T-cell (primary cell): ENCODE results near the gene FLNB. TPM values are rescaled to one million over a fixed set of nuclear protein-coding genes. Genes with fewer than 3 reads are reported as not detected.

ENCODE experiments used
- ATAC-seq, 4 experiments: fragments of 200-7000 bp in 3 of 4; fragments of 150-1000 bp in 1 of 4; cut with Tn5 transposase; replicated peaks in 1 of 4; 1 replicate in 3 of 4; 2 replicates in 1 of 4; pipeline ENCODE4 v1.10.0; 2021; ENCODE audit warnings: moderate library complexity in 3 of 4, mild to moderate bottlenecking in 2 of 4, moderate number of reproducible peaks in 1 of 4
- CTCF ChIA-PET, 2 donors: fragments of 300-600 bp; sonication (Branson Sonifier 250); formaldehyde crosslinking; loops; one replicate each; lab custom pipeline; 2022; ENCODE audit warnings: antibody characterized with exemption in 2 of 2; lab: Charles Lee
- POLR2A ChIA-PET, 2 donors: fragments of 300-600 bp; sonication (Branson Sonifier 250); formaldehyde crosslinking; loops; one replicate each; lab custom pipeline; 2022; ENCODE audit warnings: antibody characterized with exemption in 2 of 2; lab: Charles Lee
- DNase-seq, 35 experiments: peaks; one replicate each; pipeline versions ENCODE4 v3.0.0 to v3.0.0-alpha.2; 2013 to 2023
- H3K27ac ChIP-seq: one replicate; pipeline ENCODE4 v1.5.1; 2013; ENCODE audit warnings: low read length
- H3K27me3 ChIP-seq, 2 experiments: replicated peaks in 1 of 2; 1 replicate in 1 of 2; 2 replicates in 1 of 2; pipeline versions ENCODE4 v1.6.1 to v1.7.0; 2013; ENCODE audit warnings: low read length in 1 of 2, mixed read lengths in 1 of 2; ENCODE audit not compliant: control insufficient read depth in 2 of 2, insufficient read depth in 2 of 2; ENCODE audit errors: extremely low read depth in 1 of 2
- H3K36me3 ChIP-seq, 2 donors: 1 replicate in 1 of 2; 2 replicates in 1 of 2; pipeline versions ENCODE4 v1.6.1 to v1.7.0; 2013; ENCODE audit warnings: low read length in 1 of 2; ENCODE audit not compliant: control insufficient read depth in 2 of 2, insufficient read depth in 1 of 2; ENCODE audit errors: extremely low read depth in 1 of 2
- H3K4me1 ChIP-seq, 2 experiments: 1 replicate in 1 of 2; 2 replicates in 1 of 2; pipeline versions ENCODE4 v1.6.1 to v1.7.0; 2013; ENCODE audit warnings: low read length in 2 of 2, mixed read lengths in 1 of 2; ENCODE audit not compliant: insufficient read depth in 2 of 2, control insufficient read depth in 1 of 2; ENCODE audit errors: extremely low read depth in 1 of 2
- H3K4me3 ChIP-seq, 2 donors: 1 replicate in 1 of 2; 2 replicates in 1 of 2; pipeline versions ENCODE4 v1.5.1 to v1.7.0; 2013; ENCODE audit warnings: mild to moderate bottlenecking in 2 of 2, low read length in 1 of 2, moderate library complexity in 1 of 2; ENCODE audit not compliant: control insufficient read depth in 1 of 2; ENCODE audit errors: extremely low read depth in 1 of 2
- H3K9me3 ChIP-seq: 2 replicates; pipeline ENCODE4 v1.7.0; 2013
- H3K27ac Mint-ChIP-seq, 2 donors: one replicate each; pipeline ENCODE4 v1.8.0; 2020 to 2021; ENCODE audit warnings: mild to moderate bottlenecking in 2 of 2, mixed read lengths in 2 of 2
- H3K27me3 Mint-ChIP-seq, 2 donors: one replicate each; pipeline ENCODE4 v1.8.0; 2021 to 2022; ENCODE audit warnings: mixed read lengths in 2 of 2
- H3K36me3 Mint-ChIP-seq: one replicate; pipeline ENCODE4 v1.8.0; 2021; ENCODE audit warnings: mixed read lengths
- H3K4me1 Mint-ChIP-seq, 3 donors: one replicate each; pipeline ENCODE4 v1.8.0; 2020 to 2022; ENCODE audit warnings: mixed read lengths in 3 of 3, mild to moderate bottlenecking in 1 of 3
- H3K4me3 Mint-ChIP-seq, 3 donors: one replicate each; pipeline ENCODE4 v1.8.0; 2020 to 2022; ENCODE audit warnings: mild to moderate bottlenecking in 3 of 3, mixed read lengths in 3 of 3, moderate library complexity in 3 of 3
- H3K9me3 Mint-ChIP-seq, 3 donors: one replicate each; pipeline ENCODE4 v1.8.0; 2020 to 2022; ENCODE audit warnings: mixed read lengths in 3 of 3
- WGBS: methylation state at CpG from one replicate; pipeline ENCODE4 v1.1.5; 2013; ENCODE audit warnings: missing lambda C conversion rate; ENCODE audit not compliant: insufficient coverage; 5-methylcytosine and 5-hydroxymethylcytosine counted together
- total RNA-seq, 35 experiments: library from RNA in 6 of 35; stranded (reverse) in 6 of 35; fragments of 120-200 nt in 1 of 35; gene quantifications; one replicate each; pipeline versions ENCODE4 v1.2.1 to v1.2.4 and lab custom pipeline; 2013 to 2026

The FLNB gene
- total RNA-seq, 5 donors from 2014 or later (not counting 1 experiment from before 2014, with no cell fraction given): 37.0 to 79.7 (median 39.4) TPM

DNA sequence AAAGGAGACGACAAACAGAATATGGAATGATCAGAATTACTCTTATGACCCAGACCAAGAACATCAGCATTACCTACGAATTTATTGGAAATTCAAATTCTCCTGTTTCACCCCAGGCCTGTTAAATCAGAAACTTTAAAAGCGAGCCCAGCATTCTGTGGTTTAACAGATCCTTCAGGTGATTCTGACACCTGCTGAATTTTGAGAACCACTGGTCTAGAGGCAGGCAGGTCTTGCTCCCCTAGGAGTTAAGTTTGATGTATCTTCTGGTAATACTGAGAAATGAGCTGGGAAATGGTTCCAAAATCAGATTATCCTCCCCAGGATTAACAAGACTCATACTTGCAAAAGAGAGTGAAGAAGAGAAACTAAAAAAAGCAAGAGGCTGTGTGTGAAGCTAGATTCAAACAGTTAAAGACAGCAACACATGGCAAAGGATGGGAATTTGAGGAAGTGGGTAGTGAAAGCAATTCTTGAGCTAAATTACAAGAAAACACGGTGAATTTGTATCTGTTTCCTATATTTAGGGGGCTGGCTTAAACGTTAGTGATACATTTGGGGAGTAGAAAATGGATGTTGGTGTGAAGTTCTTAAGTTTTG is 66.0 kb downstream of the FLNB start:
- H3K9me3 ChIP-seq: no peaks in the 10 kb centered on the region
- no peak overlapping the region for H3K4me3 ChIP-seq
- H3K27ac ChIP-seq: no peak overlapping the region
- no peaks in the 10 kb centered on the region for H3K27me3 Mint-ChIP-seq
- H3K27me3 ChIP-seq: no peaks in the 10 kb centered on the region
- peaks cover 26% of the 10 kb centered on the region for H3K36me3 Mint-ChIP-seq
- H3K4me1 Mint-ChIP-seq: peaks cover 27 to 39% (median 37%) of the 10 kb centered on the region in 3 donors
- ATAC-seq (peak in 1 of 4 experiments; percentile 42), DNase-seq (no peak)
- peaks cover 16 to 21% of the 10 kb centered on the region in 2 experiments for H3K4me1 ChIP-seq
- peak overlapping the region in 1 of 3 donors; percentile 60 for H3K4me3 Mint-ChIP-seq
- WGBS: 21% methylated on average over 2 of the region's 5 CpGs
- peaks cover 4 to 9% of the 10 kb centered on the region in 2 donors for H3K36me3 ChIP-seq
- CTCF ChIA-PET: no interaction called here
- H3K9me3 Mint-ChIP-seq: no peaks in the 10 kb centered on the region
- peak overlapping the region in 1 of 2 donors; percentile 11 for H3K27ac Mint-ChIP-seq
- POLR2A ChIA-PET: interaction anchor here in 1 of 2 donors (0.7 kb wide), 1 partner anchor 46 kb away, joined by 3 read pairs; no protein-coding TSS in a partner anchor

DNA sequence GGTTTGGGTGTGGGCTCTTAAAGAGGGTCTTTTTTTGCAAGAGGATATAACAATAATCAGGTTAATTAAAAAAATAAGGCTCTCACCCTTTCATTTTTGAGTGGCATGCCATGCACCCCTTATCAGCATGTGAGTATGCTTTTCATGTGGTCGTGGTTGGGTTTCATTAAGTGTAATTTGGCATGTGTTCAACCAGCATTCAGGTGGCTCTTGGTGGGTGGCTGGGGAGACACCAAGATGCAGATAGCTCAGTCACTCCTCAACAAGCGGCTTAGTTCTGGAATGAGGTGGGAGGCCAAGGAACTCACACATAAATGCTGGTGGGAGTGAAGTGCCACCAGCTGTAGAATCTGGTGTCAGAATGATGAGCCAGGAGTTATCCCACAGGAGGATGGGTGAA is 66.8 kb downstream of the FLNB start:
- ChIA-PET POLR2A (no interaction called here), CTCF (no interaction called here)
- Histone ChIP-seq H3K4me1 (peaks cover 16 to 21% of the 10 kb centered on the region in 2 experiments), H3K36me3 (peaks cover 8 to 14% of the 10 kb centered on the region in 2 donors), H3K4me3 (no peak overlapping the region), H3K27ac (no peak overlapping the region), H3K9me3 (no peaks in the 10 kb centered on the region), H3K27me3 (no peaks in the 10 kb centered on the region)
- Mint-ChIP-seq H3K4me1 (peaks cover 34 to 41% (median 39%) of the 10 kb centered on the region in 3 donors), H3K27ac (no peak overlapping the region), H3K36me3 (peaks cover 33% of the 10 kb centered on the region), H3K9me3 (no peaks in the 10 kb centered on the region), H3K27me3 (no peaks in the 10 kb centered on the region), H3K4me3 (peak overlapping the region in 1 of 3 donors; percentile 8)
- DNase-seq: peak in 22 of 35 experiments; percentile 4 to 60 (median 18)
- WGBS: 50% methylated on average over 1 of the region's 2 CpGs
- peak; percentile 55 to 81 (median 63) for ATAC-seq

DNA sequence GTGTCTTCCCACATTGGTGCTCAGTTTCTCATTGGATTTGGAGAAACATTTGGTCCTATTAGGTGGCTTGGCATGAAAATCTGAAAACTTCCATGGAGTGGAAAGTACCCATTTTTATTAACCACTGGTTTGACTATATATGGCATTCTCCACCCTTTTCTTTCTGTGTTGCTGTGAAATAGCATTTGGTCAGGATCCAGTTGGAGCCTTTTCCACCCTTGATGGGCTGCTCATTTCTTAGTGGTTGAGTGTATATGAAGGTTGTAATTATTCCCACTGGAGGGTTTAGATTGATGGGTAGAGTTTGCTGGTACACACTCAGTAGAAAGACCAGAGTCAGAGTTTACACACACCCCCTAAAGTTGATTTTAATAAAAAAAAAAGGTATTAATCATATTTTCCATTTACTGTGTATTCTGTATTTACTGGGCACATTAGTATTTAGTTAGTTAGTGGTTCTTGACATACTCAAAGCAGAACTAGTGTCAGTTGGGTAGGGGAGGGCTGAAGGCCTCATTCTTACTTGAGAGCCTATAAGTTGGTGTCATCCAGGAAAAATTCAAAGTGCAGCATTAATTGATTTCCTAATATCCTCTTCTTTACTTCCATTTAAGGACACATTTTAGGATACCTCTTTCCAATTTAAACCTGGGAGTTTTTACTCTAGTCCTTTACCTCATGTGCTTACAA is 69.5 kb downstream of the FLNB start:
- Mint-ChIP-seq H3K36me3 (peaks cover 46% of the 10 kb centered on the region), H3K4me1 (peaks cover 49 to 54% (median 53%) of the 10 kb centered on the region in 3 donors), H3K4me3 (no peak overlapping the region), H3K27ac (peak overlapping the region in 1 of 2 donors; percentile 3), H3K27me3 (no peaks in the 10 kb centered on the region), H3K9me3 (no peaks in the 10 kb centered on the region)
- CTCF ChIA-PET: no interaction called here
- Histone ChIP-seq H3K9me3 (no peaks in the 10 kb centered on the region), H3K4me1 (peaks cover 29 to 33% of the 10 kb centered on the region in 2 experiments), H3K27me3 (no peaks in the 10 kb centered on the region), H3K27ac (no peak overlapping the region), H3K4me3 (no peak overlapping the region), H3K36me3 (peaks cover 8 to 14% of the 10 kb centered on the region in 2 donors)
- POLR2A ChIA-PET: no interaction called here
- DNase-seq: no peak
- ATAC-seq: no peak

DNA sequence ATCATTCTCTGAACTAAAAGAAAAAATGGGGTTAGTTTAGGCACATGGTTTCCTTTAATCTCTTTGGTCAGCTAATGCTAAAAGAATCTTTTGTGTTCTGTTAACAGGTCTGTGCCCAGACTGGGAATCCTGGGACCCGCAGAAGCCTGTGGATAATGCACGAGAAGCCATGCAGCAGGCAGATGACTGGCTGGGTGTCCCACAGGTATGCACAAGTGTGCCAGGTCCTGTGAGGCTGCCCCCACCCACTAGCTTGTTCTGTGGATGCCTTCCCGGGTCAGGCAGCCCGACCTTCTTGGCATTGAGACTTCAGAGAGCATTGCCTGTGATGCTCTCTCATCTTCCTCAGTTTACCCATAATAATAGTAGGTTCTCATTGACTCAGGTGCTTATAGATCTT is 70.4 kb downstream of the FLNB start:
- Histone ChIP-seq H3K36me3 (peaks cover 8 to 14% of the 10 kb centered on the region in 2 donors), H3K27me3 (no peaks in the 10 kb centered on the region), H3K4me3 (no peak overlapping the region), H3K9me3 (no peaks in the 10 kb centered on the region), H3K4me1 (peaks cover 28 to 36% of the 10 kb centered on the region in 2 experiments), H3K27ac (no peak overlapping the region)
- DNase-seq: no peak
- Mint-ChIP-seq H3K4me3 (no peak overlapping the region), H3K27me3 (no peaks in the 10 kb centered on the region), H3K4me1 (peaks cover 49 to 58% (median 52%) of the 10 kb centered on the region in 3 donors), H3K9me3 (no peaks in the 10 kb centered on the region), H3K36me3 (peaks cover 48% of the 10 kb centered on the region), H3K27ac (peak overlapping the region; percentile 4 to 74)
- 89% methylated on average over 2 of the region's 4 CpGs for WGBS
- ChIA-PET CTCF (no interaction called here), POLR2A (interaction anchor here in 1 of 2 donors (0.5 to 0.6 kb wide), 2 partner anchors 33 to 882 kb away, joined by 3 to 14 read pairs; no protein-coding TSS in a partner anchor)
- no peak for ATAC-seq

DNA sequence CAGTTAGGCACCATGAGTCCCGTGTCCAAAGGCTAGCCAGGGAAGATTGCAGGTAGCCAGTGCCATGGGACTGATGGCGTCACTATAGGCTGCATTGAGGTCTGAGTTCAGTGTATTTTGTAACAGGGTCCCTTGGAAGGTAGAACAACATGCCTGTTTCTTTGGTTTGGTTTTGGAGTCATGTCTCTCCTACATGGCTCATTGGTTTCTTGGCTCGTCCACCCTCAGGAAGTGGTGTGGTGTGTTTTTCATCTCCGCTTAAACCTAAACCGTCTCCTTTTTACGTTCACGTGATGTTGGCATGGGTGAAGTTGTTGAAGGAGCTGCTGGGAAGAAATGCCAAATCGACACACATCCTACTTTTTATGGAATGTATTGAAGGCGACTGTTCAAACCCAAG is 71.6 kb downstream of the FLNB start:
- peaks cover 51% of the 10 kb centered on the region for H3K36me3 Mint-ChIP-seq
- ChIA-PET POLR2A (interaction anchor here in 1 of 2 donors (0.6 to 0.8 kb wide), 3 partner anchors 12 to 47 kb away, joined by 3 to 6 read pairs (median 4); no protein-coding TSS in a partner anchor), CTCF (interaction anchor here in 1 of 2 donors (0.6 kb wide), 1 partner anchor 34 kb away, joined by 4 read pairs; no protein-coding TSS in a partner anchor)
- peaks cover 48 to 59% (median 50%) of the 10 kb centered on the region in 3 donors for H3K4me1 Mint-ChIP-seq
- ATAC-seq (no peak), DNase-seq (no peak)
- H3K27me3 ChIP-seq: no peaks in the 10 kb centered on the region
- H3K36me3 ChIP-seq: peaks cover 8 to 14% of the 10 kb centered on the region in 2 donors
- H3K9me3 Mint-ChIP-seq: no peaks in the 10 kb centered on the region
- H3K4me3 ChIP-seq: no peak overlapping the region
- no peak overlapping the region for H3K27ac ChIP-seq
- peaks cover 33 to 35% of the 10 kb centered on the region in 2 experiments for H3K4me1 ChIP-seq
- no peak overlapping the region for H3K4me3 Mint-ChIP-seq
- no peaks in the 10 kb centered on the region for H3K27me3 Mint-ChIP-seq
- 86% methylated on average over 4 of the region's 9 CpGs for WGBS
- H3K27ac Mint-ChIP-seq: peak overlapping the region; percentile 62 to 86
- H3K9me3 ChIP-seq: no peaks in the 10 kb centered on the region

DNA sequence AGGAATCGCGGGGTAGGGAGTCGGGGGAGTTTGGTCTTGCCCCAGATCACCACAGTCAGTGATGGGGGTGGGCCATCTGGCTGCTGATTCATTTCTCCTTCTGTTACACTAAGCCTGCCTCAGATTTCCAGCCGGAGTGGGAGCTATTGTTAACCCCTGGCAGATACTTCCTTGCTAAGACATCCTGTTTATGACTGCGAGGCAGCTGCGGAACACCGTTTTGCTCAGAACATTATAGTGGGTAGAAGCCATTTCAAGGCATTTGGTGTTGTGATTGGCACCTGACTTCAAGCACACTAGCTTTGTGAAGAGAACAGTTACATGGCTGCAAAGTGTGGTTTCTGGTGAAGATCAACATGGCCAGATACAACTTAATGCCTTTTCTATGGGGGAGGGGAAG is 73.8 kb downstream of the FLNB start:
- peaks cover 37 to 43% of the 10 kb centered on the region in 2 experiments for H3K4me1 ChIP-seq
- ChIA-PET CTCF (interaction anchor here in 1 of 2 donors (0.6 to 0.7 kb wide), 2 partner anchors 142 to 699 kb away, joined by 3 to 5 read pairs; no protein-coding TSS in a partner anchor), POLR2A (interaction anchor here in 1 of 2 donors (0.5 to 1.1 kb wide), 2 partner anchors 71 to 486 kb away, joined by 3 to 10 read pairs; no protein-coding TSS in a partner anchor)
- 45% methylated on average over 4 of the region's 7 CpGs for WGBS
- H3K9me3 ChIP-seq: no peaks in the 10 kb centered on the region
- DNase-seq (peak in 34 of 35 experiments; percentile 2 to 84 (median 44)), ATAC-seq (peak; percentile 88 to 95 (median 94))
- H3K27me3 ChIP-seq: no peaks in the 10 kb centered on the region
- peaks cover 6 to 12% of the 10 kb centered on the region in 2 donors for H3K36me3 ChIP-seq
- H3K4me1 Mint-ChIP-seq: peaks cover 52 to 69% (median 53%) of the 10 kb centered on the region in 3 donors
- H3K9me3 Mint-ChIP-seq: no peaks in the 10 kb centered on the region
- peaks cover 46% of the 10 kb centered on the region for H3K36me3 Mint-ChIP-seq
- peak overlapping the region; percentile 91 to 92 for H3K27ac Mint-ChIP-seq
- H3K27me3 Mint-ChIP-seq: no peaks in the 10 kb centered on the region
- H3K4me3 ChIP-seq: peak overlapping the region in 1 of 2 donors; percentile 10
- peak overlapping the region; percentile 39 for H3K27ac ChIP-seq
- peak overlapping the region; percentile 13 to 61 (median 32) for H3K4me3 Mint-ChIP-seq
